Suprapubic skin (tissue), 4 donors: ENCODE measurements around the gene METTL9. TPM values are rescaled to one million over a fixed set of nuclear protein-coding genes. Genes with fewer than 3 reads are reported as not detected.
"Not testable (repeated sequence)": the region's sequence is repeated elsewhere in the genome, so short reads cannot be mapped to it uniquely, and the experiment has no call there.

ENCODE experiments used
- DNase-seq, 2 donors: peaks; one replicate each; pipeline ENCODE4 v3.0.0-alpha.2; 2019; ENCODE audit warnings: low spot score in 2 of 2
- H3K27ac ChIP-seq: fragments of 200-600 bp; sonication (generic); one replicate; pipeline ENCODE4 v1.5.1; 2019
- H3K27me3 ChIP-seq: fragments of 200-600 bp; sonication (generic); one replicate; pipeline ENCODE4 v1.5.1; 2019
- H3K36me3 ChIP-seq: fragments of 200-600 bp; sonication (generic); one replicate; pipeline ENCODE4 v1.5.1; 2019
- H3K4me1 ChIP-seq: fragments of 200-600 bp; sonication (generic); one replicate; pipeline ENCODE4 v1.5.1; 2019
- H3K4me3 ChIP-seq: fragments of 200-600 bp; sonication (generic); one replicate; pipeline ENCODE4 v1.5.1; 2019; ENCODE audit warnings: mild to moderate bottlenecking
- H3K9me3 ChIP-seq: fragments of 200-600 bp; sonication (generic); one replicate; pipeline ENCODE4 v1.5.1; 2019
- EP300 ChIP-seq: sonication (generic); formaldehyde crosslinking; IDR thresholded peaks from one replicate; pipeline ENCODE4 v1.6.1; 2017; ENCODE audit warnings: antibody characterized with exemption
- POLR2A ChIP-seq, 2 donors: fragments of 450-650 bp; IDR thresholded peaks; one replicate each; pipeline ENCODE4 v1.6.1; 2017; ENCODE audit warnings: antibody characterized with exemption in 2 of 2, mild to moderate bottlenecking in 2 of 2, moderate library complexity in 2 of 2
- POLR2AphosphoS5 ChIP-seq, 3 donors: sonication (generic); formaldehyde crosslinking; IDR thresholded peaks; one replicate each; pipeline ENCODE4 v1.6.1; 2017; ENCODE audit warnings: antibody characterized with exemption in 3 of 3
- WGBS: methylation state at CpG from one replicate; pipeline ENCODE4 v1.1.5; 2018; 5-methylcytosine and 5-hydroxymethylcytosine counted together
- total RNA-seq, 4 donors: library from RNA; depleted of rRNA; stranded (reverse); fragments of >200 nt; gene quantifications; one replicate each; pipeline ENCODE4 v1.1.0, GENCODE V29; 2016
- TF ChIP-seq, protein P1 (sequence below), 2 donors: fragments of 200-600 bp in 1 of 2; fragments of 450-650 bp in 1 of 2; sonication (generic) in 1 of 2; IDR thresholded peaks; one replicate each; pipeline ENCODE4 v1.5.1; 2016 to 2019; ENCODE audit warnings: antibody characterized with exemption in 2 of 2, mild to moderate bottlenecking in 1 of 2, moderate library complexity in 1 of 2

Gene METTL9
- total RNA-seq, 4 donors from 2014 or later, result 76.3 to 105 (median 85.7) TPM

- H3K27me3 ChIP-seq, H3K4me3 ChIP-seq, DNase-seq, H3K4me1 ChIP-seq, H3K27ac ChIP-seq, H3K9me3 ChIP-seq, H3K36me3 ChIP-seq: not testable (repeated sequence)
- 85% methylated on average over 6 of the region's 6 CpGs for WGBS
Measured at GRCh38 chr16:21580131-21580530, 19.2 kb upstream of the METTL9 start.

DNA sequence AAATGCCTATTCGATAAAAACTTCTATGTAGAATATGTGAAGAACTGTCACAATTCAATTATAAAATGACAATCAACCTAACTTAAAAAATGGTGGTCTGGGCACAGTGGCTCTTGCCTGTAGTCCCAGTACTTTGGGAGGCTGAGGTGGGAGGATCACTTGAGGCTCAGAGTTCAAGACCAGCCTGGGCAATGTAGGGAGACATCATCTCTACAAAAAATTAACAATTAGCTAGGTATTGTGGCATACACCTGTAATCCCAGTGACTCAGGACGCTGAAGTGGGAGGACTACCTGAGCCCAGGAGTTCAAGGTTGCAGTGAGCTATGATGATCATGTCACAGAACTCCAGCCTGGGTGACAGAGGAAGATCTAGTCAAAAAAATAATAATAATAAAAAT lies 18.6 kb upstream of the METTL9 start:
- Histone ChIP-seq H3K27ac (no peak overlapping the region), H3K9me3 (no peaks in the 10 kb centered on the region), H3K4me1 (peaks cover 5% of the 10 kb centered on the region), H3K4me3 (no peak overlapping the region), H3K27me3 (no peaks in the 10 kb centered on the region), H3K36me3 (no peaks in the 10 kb centered on the region)
- no peak for TF ChIP-seq POLR2AphosphoS5 (IDR thresholded peaks at IDR 0.05)
- TF ChIP-seq, protein P1, sequence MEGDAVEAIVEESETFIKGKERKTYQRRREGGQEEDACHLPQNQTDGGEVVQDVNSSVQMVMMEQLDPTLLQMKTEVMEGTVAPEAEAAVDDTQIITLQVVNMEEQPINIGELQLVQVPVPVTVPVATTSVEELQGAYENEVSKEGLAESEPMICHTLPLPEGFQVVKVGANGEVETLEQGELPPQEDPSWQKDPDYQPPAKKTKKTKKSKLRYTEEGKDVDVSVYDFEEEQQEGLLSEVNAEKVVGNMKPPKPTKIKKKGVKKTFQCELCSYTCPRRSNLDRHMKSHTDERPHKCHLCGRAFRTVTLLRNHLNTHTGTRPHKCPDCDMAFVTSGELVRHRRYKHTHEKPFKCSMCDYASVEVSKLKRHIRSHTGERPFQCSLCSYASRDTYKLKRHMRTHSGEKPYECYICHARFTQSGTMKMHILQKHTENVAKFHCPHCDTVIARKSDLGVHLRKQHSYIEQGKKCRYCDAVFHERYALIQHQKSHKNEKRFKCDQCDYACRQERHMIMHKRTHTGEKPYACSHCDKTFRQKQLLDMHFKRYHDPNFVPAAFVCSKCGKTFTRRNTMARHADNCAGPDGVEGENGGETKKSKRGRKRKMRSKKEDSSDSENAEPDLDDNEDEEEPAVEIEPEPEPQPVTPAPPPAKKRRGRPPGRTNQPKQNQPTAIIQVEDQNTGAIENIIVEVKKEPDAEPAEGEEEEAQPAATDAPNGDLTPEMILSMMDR (IDR thresholded peaks at IDR 0.05), result no peak
- TF ChIP-seq EP300, result no peak
- TF ChIP-seq POLR2A (IDR thresholded peaks at IDR 0.05), result no peak
- 77% methylated on average over 2 of the region's 2 CpGs for WGBS
- no peak for DNase-seq

- TF ChIP-seq POLR2AphosphoS5 (IDR thresholded peaks at IDR 0.05), result no peak
- TF ChIP-seq, protein P1 (IDR thresholded peaks at IDR 0.05), result no peak
- TF ChIP-seq POLR2A (IDR thresholded peaks at IDR 0.05), result no peak
- no peak for TF ChIP-seq EP300
- WGBS, result 91% methylated on average over 8 of the region's 8 CpGs
- no peak for DNase-seq
- Histone ChIP-seq H3K9me3 (no peaks in the 10 kb centered on the region), H3K36me3 (no peaks in the 10 kb centered on the region), H3K27ac (no peak overlapping the region), H3K4me3 (no peak overlapping the region), H3K4me1 (peaks cover 8% of the 10 kb centered on the region), H3K27me3 (no peaks in the 10 kb centered on the region)
Measured at GRCh38 chr16:21584817-21585216, 14.6 kb upstream of the METTL9 start.

- H3K9me3 ChIP-seq, H3K27me3 ChIP-seq, H3K4me3 ChIP-seq, DNase-seq, H3K27ac ChIP-seq, H3K36me3 ChIP-seq: not testable (repeated sequence)
- WGBS, result 91% methylated on average over 5 of the region's 5 CpGs
- peaks cover 11% of the 10 kb centered on the region for H3K4me1 ChIP-seq
Measured at GRCh38 chr16:21588593-21588992, 10.8 kb upstream of the METTL9 start.

GRCh38 chr16:21589551-21589950 lies 9.8 kb upstream of the METTL9 start:
- Histone ChIP-seq H3K4me3 (no peak overlapping the region), H3K27ac (no peak overlapping the region), H3K4me1 (peaks cover 6% of the 10 kb centered on the region), H3K27me3 (no peaks in the 10 kb centered on the region), H3K36me3 (no peaks in the 10 kb centered on the region), H3K9me3 (no peaks in the 10 kb centered on the region)
- TF ChIP-seq POLR2A (IDR thresholded peaks at IDR 0.05) (no peak), POLR2AphosphoS5 (IDR thresholded peaks at IDR 0.05) (no peak), EP300 (no peak)
- TF ChIP-seq, protein P1 (IDR thresholded peaks at IDR 0.05), result no peak
- DNase-seq, result no peak
- WGBS, result 63% methylated on average over 4 of the region's 4 CpGs

GRCh38 chr16:21590287-21590686 lies 9.1 kb upstream of the METTL9 start:
- TF ChIP-seq, protein P1 (IDR thresholded peaks at IDR 0.05), result no peak
- TF ChIP-seq EP300, result no peak
- no peak for TF ChIP-seq POLR2AphosphoS5 (IDR thresholded peaks at IDR 0.05)
- no peak for TF ChIP-seq POLR2A (IDR thresholded peaks at IDR 0.05)
- H3K27me3 ChIP-seq, result no peaks in the 10 kb centered on the region
- H3K4me1 ChIP-seq, result peaks cover 6% of the 10 kb centered on the region
- no peak for DNase-seq
- H3K9me3 ChIP-seq, result no peaks in the 10 kb centered on the region
- H3K4me3 ChIP-seq, result no peak overlapping the region
- no peaks in the 10 kb centered on the region for H3K36me3 ChIP-seq
- 84% methylated on average over 2 of the region's 2 CpGs for WGBS
- H3K27ac ChIP-seq, result no peak overlapping the region
